Hematopoietic multipotent progenitor cell treated with erythropoietin and hydrocortisone succinate and interleukin-3 and kit ligand, for 8 days (in vitro differentiated cells): ENCODE results near the gene EDNRB.
A peak's percentile ranks its signal among the peaks of the same experiment; 100 is the strongest.
"Not testable (repeated sequence)": the region's sequence is repeated elsewhere in the genome, so short reads cannot be mapped to it uniquely, and the experiment has no call there.

Experiments
- DNase-seq: peaks from one replicate; pipeline ENCODE4 v3.0.0-alpha.2; 2015

EDNRB gene

GRCh38 chr13:77918391-77919245 is at the start of gene EDNRB:
TSS of gene EDNRB (minus strand) at chr13:77918831. CDS start at chr13:77918573, 258 bp downstream.
- DNase-seq = peak; percentile 10

- no peak for DNase-seq
These were observed 48.0 kb upstream of the EDNRB start for GRCh38 chr13:77966671-77967070.

DNA sequence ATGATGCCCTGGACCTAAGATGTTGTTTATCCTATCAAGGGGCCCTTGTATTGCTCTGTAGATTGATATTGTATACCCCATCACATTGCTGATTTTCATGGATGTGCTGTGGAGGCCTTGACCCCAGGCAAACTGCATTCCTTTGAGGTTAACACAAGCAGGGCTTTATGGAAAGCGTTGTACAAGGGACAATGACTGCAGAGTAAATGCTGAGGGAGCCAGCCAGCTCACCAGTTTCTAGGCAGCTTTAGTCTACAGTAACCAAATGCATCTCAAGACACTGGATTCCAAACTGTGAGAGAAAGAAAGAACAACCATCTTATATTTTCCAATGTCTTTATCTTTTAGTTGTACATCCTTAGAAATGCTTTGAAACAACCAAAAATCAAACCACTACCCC is 34.1 kb upstream of the EDNRB start:
- no peak for DNase-seq

GRCh38 chr13:77952276-77952675 is 33.6 kb upstream of the EDNRB start:
- DNase-seq = no peak

- no peak for DNase-seq
These were observed 27.9 kb upstream of the EDNRB start for GRCh38 chr13:77946522-77946921.

DNA sequence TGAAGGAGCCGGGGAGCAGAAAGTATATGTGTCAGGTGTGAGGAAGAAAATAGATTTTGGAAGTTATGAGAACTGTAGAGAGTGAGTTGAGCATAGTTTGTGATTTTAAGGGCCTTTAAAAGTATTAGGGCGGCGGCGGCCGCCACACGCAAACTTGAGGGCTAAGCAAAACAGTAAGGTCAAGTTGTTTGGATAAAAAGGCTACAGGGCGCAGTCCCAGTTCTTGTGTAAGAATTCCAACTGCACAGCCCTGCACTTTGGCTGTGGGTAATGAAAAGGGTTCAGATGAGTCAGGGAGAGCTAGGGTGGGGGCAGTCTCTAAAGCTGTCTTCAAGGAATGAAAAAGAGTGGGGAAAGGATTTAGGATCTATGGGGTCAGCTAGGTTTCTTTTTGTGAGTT is 16.4 kb upstream of the EDNRB start:
- DNase-seq = not testable (repeated sequence)

- DNase-seq = no peak
These were observed 11.8 kb upstream of the EDNRB start for GRCh38 chr13:77930430-77930829.

- no peak for DNase-seq
These were observed 10.3 kb upstream of the EDNRB start for GRCh38 chr13:77928909-77929308.

DNA sequence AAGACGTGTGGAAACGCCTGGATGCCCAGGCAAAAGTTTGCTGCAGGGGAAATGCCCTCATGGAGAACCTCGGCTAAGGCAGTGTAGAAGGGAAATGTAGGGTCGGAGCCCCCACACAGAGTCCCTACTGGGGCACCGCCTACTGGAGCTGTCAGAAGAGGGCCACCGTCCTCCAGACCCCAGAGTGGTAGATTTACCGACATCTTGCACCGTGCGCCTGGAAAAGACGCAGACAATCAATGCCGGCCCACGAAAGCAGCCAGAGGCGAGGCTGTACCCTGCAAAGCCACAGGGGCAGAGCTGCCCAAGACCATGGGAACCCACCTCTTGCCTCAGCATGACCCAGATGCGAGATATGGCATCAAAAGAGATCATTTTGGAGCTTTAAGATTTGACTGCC is 7.0 kb upstream of the EDNRB start:
- no peak for DNase-seq

DNA sequence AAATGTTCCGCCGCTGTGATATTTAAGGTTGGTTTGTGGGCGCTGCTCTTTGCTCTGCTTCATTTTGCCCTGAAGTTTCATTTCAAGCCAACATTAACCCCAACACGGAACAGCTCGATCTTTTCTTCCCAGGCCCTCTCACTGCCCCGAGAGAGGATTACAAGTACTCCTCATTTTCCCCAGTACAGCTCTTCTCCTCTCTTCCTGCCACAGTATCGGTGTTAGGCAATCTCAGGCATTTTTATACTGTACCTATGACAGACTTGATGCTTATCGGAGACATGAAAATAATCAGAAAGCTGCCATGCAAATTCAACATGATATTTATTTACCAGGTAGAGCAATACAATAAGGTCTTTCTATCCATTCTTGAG is 1.3 kb upstream of the EDNRB start:
- no peak for DNase-seq

- DNase-seq = no peak
These were observed 752 bp upstream of the EDNRB start for GRCh38 chr13:77919246-77919920.

- DNase-seq = no peak
These were observed 2.1 kb downstream of the EDNRB start for GRCh38 chr13:77916488-77916887.

DNA sequence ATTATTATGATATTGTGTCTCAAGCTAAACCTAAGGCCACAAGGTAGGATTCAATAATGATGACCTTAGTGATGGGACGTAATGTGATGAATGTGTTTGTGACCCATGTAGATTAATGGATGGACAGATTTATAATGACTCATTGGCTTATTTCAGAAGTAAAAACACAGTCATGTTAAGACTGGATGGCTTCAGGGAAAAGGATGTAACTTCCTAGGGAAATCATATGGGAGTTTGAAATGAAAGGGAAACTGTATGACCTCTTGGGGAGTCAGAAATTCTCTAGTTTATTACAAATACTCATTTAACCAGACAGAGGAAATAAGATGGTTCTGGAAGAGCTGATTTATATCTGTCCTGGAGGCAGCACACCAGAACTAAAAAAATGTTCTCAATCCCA is 2.9 kb downstream of the EDNRB start:
- DNase-seq = no peak

DNA sequence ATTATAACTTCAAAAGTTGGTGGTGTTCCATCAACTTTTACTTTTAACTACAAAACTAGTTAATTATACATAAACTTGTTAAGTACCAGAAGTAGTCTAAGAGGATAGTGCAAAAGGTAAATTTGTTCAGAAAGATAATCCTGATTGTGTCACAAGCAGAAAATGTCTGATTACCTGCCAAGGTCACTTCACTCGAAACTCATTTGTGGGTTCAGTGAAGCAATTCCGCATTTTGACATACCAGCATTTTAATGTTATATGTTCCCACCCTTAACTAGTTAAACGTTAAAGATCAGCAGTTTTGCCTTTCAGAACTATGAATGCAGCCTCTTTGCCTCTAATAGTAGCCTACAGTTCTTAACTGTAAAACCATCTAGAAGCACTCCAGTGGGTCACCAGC is 5.6 kb downstream of the EDNRB start:
- DNase-seq = no peak

DNA sequence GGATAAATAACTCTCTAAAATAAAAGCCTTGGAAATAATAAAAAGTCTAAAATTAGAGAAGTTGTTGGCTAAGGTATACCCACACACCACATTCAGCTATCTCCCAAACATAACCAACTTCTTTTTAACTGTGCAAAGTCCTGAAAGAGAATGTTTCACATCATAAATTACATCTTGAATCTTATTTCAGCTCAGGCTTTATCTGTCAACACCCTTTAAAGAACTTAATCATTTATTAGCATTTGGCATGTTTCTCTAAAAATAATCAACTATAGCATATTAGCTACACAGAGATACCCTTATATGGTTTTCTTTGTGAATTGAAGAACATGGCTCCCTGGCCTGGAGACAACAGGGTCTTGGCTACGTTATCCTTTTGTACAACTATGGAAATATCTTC is 6.9 kb downstream of the EDNRB start:
- DNase-seq = no peak

DNA sequence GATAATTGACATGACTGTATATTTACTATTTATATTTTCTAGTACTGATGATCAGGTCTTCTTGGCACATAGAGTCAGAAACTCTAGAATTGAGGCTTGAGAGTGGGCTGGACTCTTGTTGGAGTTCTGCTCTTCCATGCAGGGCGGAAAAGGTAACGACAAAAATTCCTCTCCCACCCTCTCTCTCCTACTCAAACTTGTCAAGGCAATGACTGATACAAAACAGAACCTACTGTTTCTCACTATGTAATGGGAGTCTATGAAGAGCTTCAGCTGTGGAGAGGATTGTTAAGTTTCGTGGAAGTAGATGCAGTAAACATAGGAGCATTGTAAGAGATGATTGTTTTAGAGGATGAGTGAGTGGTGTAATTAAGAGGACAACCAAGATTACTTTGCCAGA is 8.8 kb downstream of the EDNRB start:
- no peak for DNase-seq

- no peak for DNase-seq
These were observed 10.1 kb downstream of the EDNRB start for GRCh38 chr13:77908531-77908930.

DNA sequence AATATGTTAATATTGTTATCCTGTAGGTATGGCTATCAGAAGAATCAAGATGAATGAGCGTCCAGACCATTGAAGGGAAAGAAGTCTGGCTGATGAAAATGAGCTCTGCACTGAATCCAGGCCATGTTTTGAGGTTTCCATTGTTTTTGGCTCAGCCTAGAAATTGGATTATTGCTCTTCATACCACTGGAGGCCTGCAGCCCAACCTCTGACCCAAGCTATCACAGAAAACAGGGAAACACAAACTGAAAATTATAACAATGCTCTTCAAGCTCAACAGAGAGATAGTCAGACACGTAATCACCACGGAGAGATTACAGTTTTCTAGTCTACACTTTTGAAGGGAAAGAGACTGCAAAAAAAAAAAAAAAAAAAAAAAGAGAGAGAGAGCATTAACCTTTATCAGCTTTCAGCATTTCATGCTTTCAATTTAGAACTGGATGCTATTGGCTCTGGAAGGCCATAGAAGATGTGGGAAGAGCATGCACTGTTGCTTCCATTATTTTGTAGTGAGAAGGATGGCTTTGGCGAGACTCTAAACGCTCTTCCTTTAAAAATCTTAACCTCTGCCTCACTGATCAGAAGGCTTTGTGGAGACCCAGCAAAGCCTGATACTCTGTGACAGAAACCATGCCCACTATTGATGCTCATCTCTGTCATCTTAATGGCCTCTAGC is 10.8 kb downstream of the EDNRB start:
- no peak for DNase-seq

- no peak for DNase-seq
These were observed 14.6 kb downstream of the EDNRB start for GRCh38 chr13:77904031-77904430.

DNA sequence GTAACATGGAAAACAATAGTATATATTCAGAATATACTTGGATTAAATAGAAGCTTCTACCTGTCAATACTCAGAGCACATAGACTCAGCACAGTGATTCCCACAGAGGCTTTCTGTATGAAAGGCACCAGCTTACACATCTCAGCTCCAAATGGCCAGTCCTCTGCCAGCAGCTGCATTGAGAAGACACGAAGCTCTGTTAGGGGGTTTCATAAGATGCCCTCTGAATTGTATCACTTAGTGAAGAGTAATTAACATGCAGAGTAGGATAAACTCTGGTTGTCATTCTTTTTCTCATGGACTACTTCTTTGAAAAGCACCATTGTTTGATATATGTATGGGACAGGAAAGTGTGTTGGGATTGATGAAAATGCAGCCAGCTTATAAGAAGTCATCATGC is 15.2 kb downstream of the EDNRB start:
- DNase-seq = no peak

GRCh38 chr13:77902319-77902963 is 16.2 kb downstream of the EDNRB start:
- no peak for DNase-seq

DNA sequence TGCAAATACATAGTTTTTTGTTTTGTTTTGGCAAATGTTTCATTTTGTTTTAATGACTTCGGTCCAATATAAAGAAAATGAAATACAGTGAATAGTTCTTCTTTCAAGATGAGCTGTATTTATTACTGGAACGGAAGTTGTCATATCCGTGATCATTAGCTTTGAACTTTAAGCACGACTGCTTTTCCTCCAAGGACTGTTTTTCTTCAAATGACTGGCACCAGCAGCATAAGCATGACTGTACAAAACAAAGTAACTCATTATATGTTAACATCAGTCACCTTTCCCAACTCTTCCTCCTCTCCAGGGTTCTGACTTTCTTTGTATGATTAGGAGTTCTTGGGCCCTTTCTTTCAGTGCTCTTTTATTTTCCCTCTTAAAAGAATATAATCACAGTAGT is 20.5 kb downstream of the EDNRB start:
- no peak for DNase-seq

DNA sequence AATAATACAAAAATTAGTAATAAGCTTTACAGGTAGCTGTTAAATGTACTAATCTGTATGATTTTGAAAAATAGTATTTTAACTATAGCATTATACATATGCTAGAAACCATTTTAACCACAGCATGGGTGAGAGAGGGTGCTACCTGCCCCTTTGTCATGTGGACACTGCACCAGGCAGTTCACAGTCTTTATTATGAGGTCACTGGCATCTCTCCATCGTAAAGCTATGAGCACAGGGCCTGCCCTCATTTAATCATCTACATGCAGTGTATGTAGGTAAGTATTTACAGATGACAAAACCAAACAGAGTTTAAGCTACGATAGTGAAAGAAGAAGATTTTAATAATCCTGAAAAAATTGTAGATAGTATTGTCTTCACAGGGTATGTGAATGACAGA is 21.7 kb downstream of the EDNRB start:
- DNase-seq = no peak

- DNase-seq = no peak
These were observed 22.1 kb downstream of the EDNRB start for GRCh38 chr13:77896536-77896935.
